HepG2 (cell line): ENCODE measurements around the gene HJURP. TPM values are rescaled to one million over a fixed set of nuclear protein-coding genes. Genes with fewer than 3 reads are reported as not detected.
A peak's percentile ranks its signal among the peaks of the same experiment; 100 is the strongest.

Experiments
- DZIP1 ChIP-seq: sonication (generic); formaldehyde crosslinking; IDR thresholded peaks from 2 replicates; pipeline ENCODE4 v1.5.0; 2020; ENCODE audit warnings: mild to moderate bottlenecking, missing genetic modification reagents
- ETV5 ChIP-seq: IDR thresholded peaks from 2 replicates; pipeline ENCODE4 v1.6.1; 2018; ENCODE audit warnings: missing biosample characterization, missing genetic modification reagents, inconsistent platforms, borderline replicate concordance
- HES4 ChIP-seq: sonication (generic); formaldehyde crosslinking; IDR thresholded peaks from 2 replicates; pipeline ENCODE4 v1.9.0; 2021; ENCODE audit warnings: mild to moderate bottlenecking, missing genetic modification reagents, borderline replicate concordance
- HNRNPL ChIP-seq: fragments of 200-400 bp; formaldehyde crosslinking; IDR thresholded peaks from 2 replicates; pipeline ENCODE4 v1.6.1; 2017; ENCODE audit warnings: mild to moderate bottlenecking, low read depth, low read length
- HOXD1 ChIP-seq: sonication (generic); formaldehyde crosslinking; IDR thresholded peaks from 2 replicates; pipeline ENCODE4 v1.5.0; 2020; ENCODE audit warnings: missing genetic modification reagents
- KLF15 ChIP-seq: sonication (generic); formaldehyde crosslinking; IDR thresholded peaks from 2 replicates; pipeline ENCODE4 v1.8.1; 2023; ENCODE audit warnings: borderline replicate concordance, mild to moderate bottlenecking, inconsistent platforms, missing genetic modification reagents, mixed read lengths
- KMT2B ChIP-seq: IDR thresholded peaks from 2 replicates; pipeline ENCODE4 v1.6.1; 2016; ENCODE audit warnings: missing genetic modification reagents, missing compliant biosample characterization
- MNT ChIP-seq: fragments of 450-650 bp; IDR thresholded peaks from 2 replicates; pipeline ENCODE4 v1.6.1; 2016
- NFE2 ChIP-seq: sonication (generic); formaldehyde crosslinking; IDR thresholded peaks from 2 replicates; pipeline ENCODE4 v1.4.0; 2020; ENCODE audit warnings: missing genetic modification reagents
- NR2C2 ChIP-seq: sonication (generic); formaldehyde crosslinking; IDR thresholded peaks from 2 replicates; pipeline ENCODE4 v1.4.0; 2020; ENCODE audit warnings: missing genetic modification reagents, mild to moderate bottlenecking, moderate library complexity, borderline replicate concordance
- PHF8 ChIP-seq: sonication (generic); formaldehyde crosslinking; IDR thresholded peaks from 2 replicates; pipeline ENCODE4 v1.5.0; 2020; ENCODE audit warnings: missing genetic modification reagents
- SP1 ChIP-seq, 2 experiments: fragments of 450-650 bp in 1 of 2; sonication (generic) in 1 of 2; formaldehyde crosslinking in 1 of 2; IDR thresholded peaks; 2 replicates each; pipeline versions ENCODE4 v1.4.0 to v1.6.1; 2016 to 2020; ENCODE audit warnings: missing genetic modification reagents in 1 of 2
- ZBTB49 ChIP-seq: sonication (generic); formaldehyde crosslinking; IDR thresholded peaks from 2 replicates; pipeline ENCODE4 v1.4.0; 2020; ENCODE audit warnings: missing genetic modification reagents, borderline replicate concordance
- ZFP1 ChIP-seq: IDR thresholded peaks from 2 replicates; pipeline ENCODE4 v1.6.1; 2016
- ZNF235 ChIP-seq: sonication (generic); formaldehyde crosslinking; IDR thresholded peaks from 2 replicates; pipeline ENCODE4 v1.8.1; 2023; ENCODE audit warnings: mild to moderate bottlenecking, missing genetic modification reagents, borderline replicate concordance
- ZNF260 ChIP-seq: sonication (generic); formaldehyde crosslinking; IDR thresholded peaks from 2 replicates; pipeline ENCODE4 v1.4.0; 2020; ENCODE audit warnings: missing genetic modification reagents, low read depth, mild to moderate bottlenecking, borderline replicate concordance
- ZNF546 ChIP-seq: sonication (generic); formaldehyde crosslinking; conservative IDR thresholded peaks from 2 replicates; pipeline ENCODE4 v1.8.1; 2023; ENCODE audit warnings: mild to moderate bottlenecking, missing genetic modification reagents
- ZNF550 ChIP-seq: sonication (generic); formaldehyde crosslinking; IDR thresholded peaks from 2 replicates; pipeline ENCODE4 v1.4.0; 2020; ENCODE audit warnings: mild to moderate bottlenecking, missing genetic modification reagents, borderline replicate concordance
- ZNF747 ChIP-seq: sonication (generic); formaldehyde crosslinking; IDR thresholded peaks from 2 replicates; pipeline ENCODE4 v1.8.1; 2023; ENCODE audit warnings: missing genetic modification reagents, mild to moderate bottlenecking, borderline replicate concordance
- polyA plus RNA-seq, 8 experiments: library from polyadenylated mRNA; depleted of rRNA in 3 of 8; stranded (reverse) in 7 of 8; unstranded in 1 of 8; fragments of >200 nt; fragmentation: Illumina TruSeq in 4 of 8; extraction: Trizol in 4 of 8; gene quantifications; 2 replicates each; pipeline versions ENCODE4 v1.2.1 to v1.2.3, GENCODE V29; 2011 to 2016; ENCODE audit warnings: low read depth in 4 of 8, missing spikeins in 1 of 8, mixed read lengths in 1 of 8; ENCODE audit not compliant: insufficient read depth in 1 of 8
- total RNA-seq, 5 experiments: library from RNA; depleted of rRNA; stranded (reverse); fragments of >200 nt; fragmentation: Illumina TruSeq; extraction: Trizol; gene quantifications; 2 replicates each; pipeline ENCODE4 v1.2.3, GENCODE V29; 2016; ENCODE audit warnings: low read depth in 1 of 5
- TF ChIP-seq, protein P1 (sequence below): sonication (generic); formaldehyde crosslinking; IDR thresholded peaks from 2 replicates; pipeline ENCODE4 v1.8.1; 2023; ENCODE audit warnings: mild to moderate bottlenecking, missing genetic modification reagents
- TF ChIP-seq, protein P2 (sequence below): sonication (generic); formaldehyde crosslinking; IDR thresholded peaks from 2 replicates; pipeline ENCODE4 v1.4.0; 2020; ENCODE audit warnings: mild to moderate bottlenecking, missing genetic modification reagents

Gene HJURP
- total and polyA plus RNA-seq, 2 of the 13 experiments (the other 11 are each of a cell fraction or from before 2014, with no cell fraction given) = 36.3 to 43.9 TPM

DNA sequence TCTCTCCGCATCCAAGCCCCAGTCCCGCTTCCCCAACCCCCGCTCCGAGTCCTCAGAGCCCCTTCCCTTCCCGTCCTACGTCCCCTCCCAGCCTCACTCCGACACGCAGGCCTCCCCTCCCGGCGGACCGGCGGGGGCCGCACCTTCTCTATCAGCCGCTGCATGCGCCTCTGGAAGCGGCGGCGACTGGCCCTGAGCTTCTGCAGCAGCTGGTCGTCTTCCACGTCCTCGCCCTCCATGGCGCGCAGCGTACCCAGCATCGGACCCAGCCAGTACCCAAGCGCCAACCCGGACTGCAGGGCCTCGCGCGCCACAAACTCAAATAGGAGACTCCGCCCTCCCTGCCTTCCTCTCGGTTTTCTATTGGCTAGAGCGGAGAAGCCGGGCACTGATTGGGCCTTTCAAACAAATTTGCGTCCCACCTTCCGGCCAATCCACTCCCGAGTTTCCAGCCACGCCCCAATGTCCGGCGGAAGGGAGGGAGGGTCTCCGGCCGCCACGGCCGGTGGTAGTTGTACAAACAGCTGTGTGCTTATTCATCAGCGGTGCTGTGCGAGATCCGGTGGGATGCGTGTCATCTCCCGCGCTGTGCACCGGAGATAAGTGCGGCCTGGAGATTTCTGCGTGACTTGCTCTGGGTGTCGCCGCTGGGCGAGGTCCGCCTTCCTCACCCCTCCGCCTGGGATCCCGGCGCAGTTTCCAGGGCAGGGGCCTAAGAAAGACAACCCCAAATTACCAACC, at the start of gene HJURP (continued):
- peak; percentile 95 for TF ChIP-seq PHF8 (CRISPR knock-in tag)
- no peak for TF ChIP-seq NFE2 (CRISPR knock-in tag)
- no peak for TF ChIP-seq ZNF260
- TF ChIP-seq NR2C2 (CRISPR knock-in tag) = no peak
- TF ChIP-seq KMT2B (CRISPR knock-in tag) = peak; percentile 86
- peak; percentile 47; the same call in 1 of the 2 replicates for TF ChIP-seq MNT
- TF ChIP-seq, protein P1, sequence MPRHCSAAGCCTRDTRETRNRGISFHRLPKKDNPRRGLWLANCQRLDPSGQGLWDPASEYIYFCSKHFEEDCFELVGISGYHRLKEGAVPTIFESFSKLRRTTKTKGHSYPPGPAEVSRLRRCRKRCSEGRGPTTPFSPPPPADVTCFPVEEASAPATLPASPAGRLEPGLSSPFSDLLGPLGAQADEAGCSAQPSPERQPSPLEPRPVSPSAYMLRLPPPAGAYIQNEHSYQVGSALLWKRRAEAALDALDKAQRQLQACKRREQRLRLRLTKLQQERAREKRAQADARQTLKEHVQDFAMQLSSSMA (CRISPR knock-in tag) = peak; percentile 88
- TF ChIP-seq ZNF235 = peak; percentile 63; the same call in 1 of the 2 replicates
- no peak for TF ChIP-seq ZNF546
- no peak for TF ChIP-seq ZNF550 (CRISPR knock-in tag)
- TF ChIP-seq HES4 (CRISPR knock-in tag) = peak; percentile 73; the same call in 1 of the 2 replicates
- peak; percentile 59; the same call in 1 of the 2 replicates for TF ChIP-seq DZIP1 (CRISPR knock-in tag)
- TF ChIP-seq, protein P2, sequence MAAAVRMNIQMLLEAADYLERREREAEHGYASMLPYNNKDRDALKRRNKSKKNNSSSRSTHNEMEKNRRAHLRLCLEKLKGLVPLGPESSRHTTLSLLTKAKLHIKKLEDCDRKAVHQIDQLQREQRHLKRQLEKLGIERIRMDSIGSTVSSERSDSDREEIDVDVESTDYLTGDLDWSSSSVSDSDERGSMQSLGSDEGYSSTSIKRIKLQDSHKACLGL = peak; percentile 79
- TF ChIP-seq HNRNPL = 0 out of 2 replicates have a peak, but pooled peaks have one; percentile 82
- TF ChIP-seq ZNF747 = peak; percentile 90; the same call in 1 of the 2 replicates
- no peak for TF ChIP-seq ZFP1
- no peak for TF ChIP-seq HOXD1 (CRISPR knock-in tag)
- TF ChIP-seq ETV5 = peak; percentile 85
- peak; percentile 81; the same call in 1 of the 2 replicates for TF ChIP-seq KLF15 (CRISPR knock-in tag)
- TF ChIP-seq ZBTB49 = 0 out of 2 replicates have a peak, but pooled peaks have one; percentile 51
- TF ChIP-seq SP1 (IDR thresholded peaks at IDR 0.05) = no peak
- peak; percentile 92 for TF ChIP-seq SP1 (CRISPR knock-in tag; IDR thresholded peaks at IDR 0.05)
